Peyer's patch (tissue), 4 donors: ENCODE data around the gene IGF1R.

Experiments used
- POLR2A ChIP-seq, 2 donors: fragments of 450-650 bp; IDR thresholded peaks; one replicate each; pipeline ENCODE4 v1.5.1; 2017; ENCODE audit warnings: antibody characterized with exemption in 2 of 2, mild to moderate bottlenecking in 2 of 2, moderate library complexity in 2 of 2
- TF ChIP-seq, protein P1 (sequence below), 6 experiments: fragments of 450-650 bp in 4 of 6; fragments of 200-600 bp in 2 of 6; sonication (generic) in 1 of 6; IDR thresholded peaks; one replicate each; pipeline ENCODE4 v1.5.1; 2017 to 2019; ENCODE audit warnings: antibody characterized with exemption in 6 of 6, mild to moderate bottlenecking in 3 of 6, moderate library complexity in 1 of 6

GRCh38 chr15:98703126-98703685 is 54.9 kb downstream of the IGF1R start:
- no peak for TF ChIP-seq POLR2A (IDR thresholded peaks at IDR 0.05)
- TF ChIP-seq, protein P1, sequence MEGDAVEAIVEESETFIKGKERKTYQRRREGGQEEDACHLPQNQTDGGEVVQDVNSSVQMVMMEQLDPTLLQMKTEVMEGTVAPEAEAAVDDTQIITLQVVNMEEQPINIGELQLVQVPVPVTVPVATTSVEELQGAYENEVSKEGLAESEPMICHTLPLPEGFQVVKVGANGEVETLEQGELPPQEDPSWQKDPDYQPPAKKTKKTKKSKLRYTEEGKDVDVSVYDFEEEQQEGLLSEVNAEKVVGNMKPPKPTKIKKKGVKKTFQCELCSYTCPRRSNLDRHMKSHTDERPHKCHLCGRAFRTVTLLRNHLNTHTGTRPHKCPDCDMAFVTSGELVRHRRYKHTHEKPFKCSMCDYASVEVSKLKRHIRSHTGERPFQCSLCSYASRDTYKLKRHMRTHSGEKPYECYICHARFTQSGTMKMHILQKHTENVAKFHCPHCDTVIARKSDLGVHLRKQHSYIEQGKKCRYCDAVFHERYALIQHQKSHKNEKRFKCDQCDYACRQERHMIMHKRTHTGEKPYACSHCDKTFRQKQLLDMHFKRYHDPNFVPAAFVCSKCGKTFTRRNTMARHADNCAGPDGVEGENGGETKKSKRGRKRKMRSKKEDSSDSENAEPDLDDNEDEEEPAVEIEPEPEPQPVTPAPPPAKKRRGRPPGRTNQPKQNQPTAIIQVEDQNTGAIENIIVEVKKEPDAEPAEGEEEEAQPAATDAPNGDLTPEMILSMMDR (IDR thresholded peaks at IDR 0.05): no peak
